Measurements from ENCODE around the gene RYR2. TPM values are rescaled to one million over a fixed set of nuclear protein-coding genes. Genes with fewer than 3 reads are reported as not detected.

RYR2 gene
- total and polyA plus RNA-seq, 7 experiments from 2014 or later, result 0.05 TPM; not detected in 6

DNA sequence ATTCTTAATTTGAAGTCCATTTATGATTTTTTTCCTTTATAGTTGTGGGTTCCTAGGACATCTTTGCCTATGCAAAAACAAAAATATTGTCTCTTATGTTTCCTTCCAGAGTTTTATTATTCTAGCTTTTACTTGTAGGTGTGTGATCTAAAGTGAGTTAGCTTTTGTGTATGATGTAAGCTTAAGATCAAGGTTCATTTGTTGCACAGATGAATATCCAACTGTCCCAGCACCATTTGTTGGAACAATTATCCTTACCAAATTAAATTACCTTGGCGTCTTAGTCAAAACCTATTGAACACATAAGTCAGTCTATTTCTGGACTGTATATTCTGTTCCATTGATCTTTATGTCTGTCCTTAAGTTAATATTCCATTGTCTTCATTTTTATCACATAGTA, 511.1 kb downstream of the RYR2 start:
- no peaks in the 10 kb centered on the region for H3K9me3 ChIP-seq (ENCODE audit: control insufficient read depth in 2 of 3, low read length in 3 of 3)
- Mint-ChIP-seq H3K27ac (no peak overlapping the region), H3K27me3 (peaks cover 0 to 11% (median 4%) of the 10 kb centered on the region in 5 donors), H3K4me3 (no peak overlapping the region), H3K4me1 (no peaks in the 10 kb centered on the region), H3K9me3 (peaks cover 0 to 4% (median 0%) of the 10 kb centered on the region in 11 donors), H3K36me3 (no peaks in the 10 kb centered on the region)
- ChIA-PET POLR2A (no interaction called here), CTCF (interaction anchor here (0.6 kb wide), 1 partner anchor 17 kb away, joined by 4 read pairs; no protein-coding TSS in a partner anchor)
- intact Hi-C loops (cut with micrococcal nuclease), result no loop called here
- no peaks in the 10 kb centered on the region for H3K27me3 ChIP-seq (ENCODE audit: control insufficient read depth in 2 of 2, insufficient read depth in 2 of 2, low read length in 2 of 2)
- H3K27ac ChIP-seq (ENCODE audit: low read depth, low read length), result no peak overlapping the region
- no peaks in the 10 kb centered on the region for H3K36me3 ChIP-seq (ENCODE audit: control insufficient read depth in 2 of 3, insufficient read depth in 3 of 3, low read length in 3 of 3)
- DNase-seq, result no peak
- ATAC-seq, result no peak
- H3K4me1 ChIP-seq (ENCODE audit: control insufficient read depth in 2 of 2, insufficient read depth in 2 of 2, low read length in 2 of 2), result no peaks in the 10 kb centered on the region
- H3K4me3 ChIP-seq (ENCODE audit: low read length), result no peak overlapping the region

- H3K9me3 ChIP-seq (ENCODE audit: control insufficient read depth in 2 of 3, low read length in 3 of 3), result no peaks in the 10 kb centered on the region
- CTCF ChIA-PET, result no interaction called here
- intact Hi-C loops (cut with micrococcal nuclease), result no loop called here
- H3K27ac Mint-ChIP-seq, result no peak overlapping the region
- no peaks in the 10 kb centered on the region for H3K4me1 ChIP-seq (ENCODE audit: control insufficient read depth in 2 of 2, insufficient read depth in 2 of 2, low read length in 2 of 2)
- no peaks in the 10 kb centered on the region for H3K4me1 Mint-ChIP-seq
- no peaks in the 10 kb centered on the region for H3K36me3 ChIP-seq (ENCODE audit: control insufficient read depth in 2 of 3, insufficient read depth in 3 of 3, low read length in 3 of 3)
- H3K4me3 Mint-ChIP-seq, result no peak overlapping the region
- no peaks in the 10 kb centered on the region for H3K36me3 Mint-ChIP-seq
- DNase-seq (no peak), ATAC-seq (no peak)
- H3K9me3 Mint-ChIP-seq, result peaks cover 0 to 4% (median 0%) of the 10 kb centered on the region in 11 donors
- no peak overlapping the region for H3K27ac ChIP-seq (ENCODE audit: low read depth, low read length)
- POLR2A ChIA-PET, result interaction anchor here (0.7 kb wide), 1 partner anchor 83 kb away, joined by 5 read pairs; no protein-coding TSS in a partner anchor
- H3K27me3 Mint-ChIP-seq, result peaks cover 3 to 19% (median 11%) of the 10 kb centered on the region in 5 donors
- no peak overlapping the region for H3K4me3 ChIP-seq (ENCODE audit: low read length)
- H3K27me3 ChIP-seq (ENCODE audit: control insufficient read depth in 2 of 2, insufficient read depth in 2 of 2, low read length in 2 of 2), result no peaks in the 10 kb centered on the region
These were observed 514.9 kb downstream of the RYR2 start for GRCh38 chr1:237556911-237557310.

- Histone ChIP-seq H3K4me3 (ENCODE audit: low read length) (no peak overlapping the region), H3K27me3 (ENCODE audit: control insufficient read depth in 2 of 2, insufficient read depth in 2 of 2, low read length in 2 of 2) (no peaks in the 10 kb centered on the region), H3K36me3 (ENCODE audit: control insufficient read depth in 2 of 3, insufficient read depth in 3 of 3, low read length in 3 of 3) (no peaks in the 10 kb centered on the region), H3K27ac (ENCODE audit: low read depth, low read length) (no peak overlapping the region), H3K4me1 (ENCODE audit: control insufficient read depth in 2 of 2, insufficient read depth in 2 of 2, low read length in 2 of 2) (no peaks in the 10 kb centered on the region), H3K9me3 (ENCODE audit: control insufficient read depth in 2 of 3, low read length in 3 of 3) (no peaks in the 10 kb centered on the region)
- Mint-ChIP-seq H3K27ac (no peak overlapping the region), H3K4me3 (no peak overlapping the region), H3K27me3 (peaks cover 3 to 19% (median 11%) of the 10 kb centered on the region in 5 donors), H3K9me3 (peaks cover 0 to 4% (median 0%) of the 10 kb centered on the region in 11 donors), H3K36me3 (no peaks in the 10 kb centered on the region), H3K4me1 (no peaks in the 10 kb centered on the region)
- ChIA-PET CTCF (interaction anchor here (1.0 to 1.6 kb wide), 3 partner anchors 16 to 1457 kb away, joined by 3 to 5 read pairs (median 5); no protein-coding TSS in a partner anchor), POLR2A (no interaction called here)
- ATAC-seq, result peak; percentile 40
- intact Hi-C loops (cut with micrococcal nuclease), result loop anchor here in 1 of 2 donors (5.0 kb wide), 1 partner anchor 955 kb away; no protein-coding TSS in a partner anchor
- peak in 6 of 9 donors; percentile 1 to 37 (median 29) for DNase-seq
These were observed 520.3 kb downstream of the RYR2 start for GRCh38 chr1:237562242-237562823.

DNA sequence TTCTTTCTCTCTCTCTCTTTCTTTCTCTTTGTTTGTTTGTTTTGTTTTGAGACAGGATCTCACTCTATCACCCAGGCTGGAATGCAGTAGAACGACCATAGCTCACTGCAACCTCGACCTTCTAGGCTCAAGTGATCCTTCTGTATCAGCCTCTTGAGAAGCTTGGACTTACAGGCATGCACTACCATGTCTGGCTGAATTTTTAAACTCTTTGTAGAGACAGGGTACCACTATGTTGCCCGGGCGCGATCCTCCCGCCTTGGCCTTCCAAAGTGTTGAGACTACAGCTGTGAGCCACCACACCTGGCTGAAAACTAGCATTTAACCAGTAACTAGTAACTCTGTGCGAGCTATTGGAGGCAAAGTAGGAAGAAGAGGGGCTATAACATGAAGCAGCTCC, 523.3 kb downstream of the RYR2 start:
- Mint-ChIP-seq H3K36me3 (no peaks in the 10 kb centered on the region), H3K27me3 (peaks cover 3 to 19% (median 11%) of the 10 kb centered on the region in 5 donors), H3K4me3 (no peak overlapping the region), H3K9me3 (no peaks in the 10 kb centered on the region), H3K27ac (no peak overlapping the region), H3K4me1 (no peaks in the 10 kb centered on the region)
- CTCF ChIA-PET, result no interaction called here
- H3K27ac ChIP-seq (ENCODE audit: low read depth, low read length), result no peak overlapping the region
- POLR2A ChIA-PET, result no interaction called here
- intact Hi-C loops (cut with micrococcal nuclease), result no loop called here
- DNase-seq (no peak), ATAC-seq (no peak)
- H3K9me3 ChIP-seq (ENCODE audit: control insufficient read depth in 2 of 3, low read length in 3 of 3), result no peaks in the 10 kb centered on the region
- H3K36me3 ChIP-seq (ENCODE audit: control insufficient read depth in 2 of 3, insufficient read depth in 3 of 3, low read length in 3 of 3), result no peaks in the 10 kb centered on the region
- H3K4me3 ChIP-seq (ENCODE audit: low read length), result no peak overlapping the region
- no peaks in the 10 kb centered on the region for H3K4me1 ChIP-seq (ENCODE audit: control insufficient read depth in 2 of 2, insufficient read depth in 2 of 2, low read length in 2 of 2)
- H3K27me3 ChIP-seq (ENCODE audit: control insufficient read depth in 2 of 2, insufficient read depth in 2 of 2, low read length in 2 of 2), result no peaks in the 10 kb centered on the region

DNA sequence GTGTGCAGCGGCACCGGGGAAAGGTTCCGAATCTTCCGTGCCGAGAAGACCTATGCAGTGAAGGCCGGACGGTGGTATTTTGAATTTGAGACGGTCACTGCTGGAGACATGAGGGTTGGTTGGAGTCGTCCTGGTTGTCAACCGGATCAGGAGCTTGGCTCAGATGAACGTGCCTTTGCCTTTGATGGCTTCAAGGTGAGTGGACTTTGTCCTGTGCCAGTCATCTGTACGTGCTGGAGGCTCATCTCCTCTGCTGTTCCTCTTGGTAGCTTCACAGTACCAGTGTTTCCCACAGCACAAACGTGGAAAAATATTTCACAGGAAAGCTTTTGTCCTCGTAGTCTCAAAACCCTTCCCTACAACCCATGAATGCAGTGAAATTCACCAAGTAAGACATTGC, 524.6 kb downstream of the RYR2 start:
- ATAC-seq (no peak), DNase-seq (no peak)
- Histone ChIP-seq H3K27ac (ENCODE audit: low read depth, low read length) (no peak overlapping the region), H3K27me3 (ENCODE audit: control insufficient read depth in 2 of 2, insufficient read depth in 2 of 2, low read length in 2 of 2) (no peaks in the 10 kb centered on the region), H3K36me3 (ENCODE audit: control insufficient read depth in 2 of 3, insufficient read depth in 3 of 3, low read length in 3 of 3) (no peaks in the 10 kb centered on the region), H3K4me1 (ENCODE audit: control insufficient read depth in 2 of 2, insufficient read depth in 2 of 2, low read length in 2 of 2) (no peaks in the 10 kb centered on the region), H3K4me3 (ENCODE audit: low read length) (no peak overlapping the region), H3K9me3 (ENCODE audit: control insufficient read depth in 2 of 3, low read length in 3 of 3) (no peaks in the 10 kb centered on the region)
- CTCF ChIA-PET, result no interaction called here
- H3K4me3 Mint-ChIP-seq, result no peak overlapping the region
- H3K36me3 Mint-ChIP-seq, result no peaks in the 10 kb centered on the region
- intact Hi-C loops (cut with micrococcal nuclease), result no loop called here
- H3K27ac Mint-ChIP-seq, result no peak overlapping the region
- H3K4me1 Mint-ChIP-seq, result no peaks in the 10 kb centered on the region
- POLR2A ChIA-PET, result no interaction called here
- H3K27me3 Mint-ChIP-seq, result peaks cover 0 to 7% (median under 1%) of the 10 kb centered on the region in 5 donors
- H3K9me3 Mint-ChIP-seq, result no peaks in the 10 kb centered on the region

DNA sequence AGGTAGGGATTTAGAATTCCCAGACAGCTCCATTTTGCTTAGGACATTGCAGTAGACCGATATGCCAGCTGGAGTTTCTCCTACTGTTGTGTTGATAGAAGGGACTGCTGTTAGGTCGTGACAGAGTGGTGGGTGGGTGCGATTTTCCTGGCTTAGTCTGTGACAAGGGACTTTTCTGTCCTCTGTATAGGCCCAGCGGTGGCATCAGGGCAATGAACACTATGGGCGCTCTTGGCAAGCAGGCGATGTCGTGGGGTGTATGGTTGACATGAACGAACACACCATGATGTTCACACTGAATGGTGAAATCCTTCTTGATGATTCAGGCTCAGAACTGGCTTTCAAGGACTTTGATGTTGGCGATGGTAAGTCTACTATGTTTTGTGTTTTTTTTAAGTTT, 527.0 kb downstream of the RYR2 start:
- Histone ChIP-seq H3K36me3 (ENCODE audit: control insufficient read depth in 2 of 3, insufficient read depth in 3 of 3, low read length in 3 of 3) (no peaks in the 10 kb centered on the region), H3K4me3 (ENCODE audit: low read length) (no peak overlapping the region), H3K27ac (ENCODE audit: low read depth, low read length) (no peak overlapping the region), H3K4me1 (ENCODE audit: control insufficient read depth in 2 of 2, insufficient read depth in 2 of 2, low read length in 2 of 2) (no peaks in the 10 kb centered on the region), H3K27me3 (ENCODE audit: control insufficient read depth in 2 of 2, insufficient read depth in 2 of 2, low read length in 2 of 2) (no peaks in the 10 kb centered on the region), H3K9me3 (ENCODE audit: control insufficient read depth in 2 of 3, low read length in 3 of 3) (no peaks in the 10 kb centered on the region)
- Mint-ChIP-seq H3K4me3 (no peak overlapping the region), H3K27me3 (peaks cover 0 to 12% (median 0%) of the 10 kb centered on the region in 5 donors), H3K36me3 (no peaks in the 10 kb centered on the region), H3K4me1 (no peaks in the 10 kb centered on the region), H3K9me3 (peaks cover 0 to 2% (median 0%) of the 10 kb centered on the region in 11 donors), H3K27ac (no peak overlapping the region)
- DNase-seq, result no peak
- intact Hi-C loops (cut with micrococcal nuclease), result no loop called here
- POLR2A ChIA-PET, result no interaction called here
- ATAC-seq, result no peak
- CTCF ChIA-PET, result interaction anchor here (2.0 kb wide), 1 partner anchor 9 kb away, joined by 5 read pairs; no protein-coding TSS in a partner anchor

GRCh38 chr1:237570530-237570929, 528.5 kb downstream of the RYR2 start:
- intact Hi-C loops (cut with micrococcal nuclease), result no loop called here
- DNase-seq, result no peak
- ChIA-PET CTCF (interaction anchor here (0.6 to 0.7 kb wide), 2 partner anchors 18 to 73 kb away, joined by 3 to 4 read pairs; no protein-coding TSS in a partner anchor), POLR2A (no interaction called here)
- no peak overlapping the region for H3K27ac ChIP-seq (ENCODE audit: low read depth, low read length)
- H3K9me3 Mint-ChIP-seq, result peaks cover 0 to 10% (median 4%) of the 10 kb centered on the region in 11 donors
- no peaks in the 10 kb centered on the region for H3K4me1 Mint-ChIP-seq
- H3K4me1 ChIP-seq (ENCODE audit: control insufficient read depth in 2 of 2, insufficient read depth in 2 of 2, low read length in 2 of 2), result no peaks in the 10 kb centered on the region
- H3K27ac Mint-ChIP-seq, result no peak overlapping the region
- no peaks in the 10 kb centered on the region for H3K27me3 ChIP-seq (ENCODE audit: control insufficient read depth in 2 of 2, insufficient read depth in 2 of 2, low read length in 2 of 2)
- no peak overlapping the region for H3K4me3 ChIP-seq (ENCODE audit: low read length)
- ATAC-seq, result no peak
- no peak overlapping the region for H3K4me3 Mint-ChIP-seq
- H3K9me3 ChIP-seq (ENCODE audit: control insufficient read depth in 2 of 3, low read length in 3 of 3), result no peaks in the 10 kb centered on the region
- peaks cover 0 to 12% (median 0%) of the 10 kb centered on the region in 5 donors for H3K27me3 Mint-ChIP-seq
- H3K36me3 ChIP-seq (ENCODE audit: control insufficient read depth in 2 of 3, insufficient read depth in 3 of 3, low read length in 3 of 3), result no peaks in the 10 kb centered on the region
- H3K36me3 Mint-ChIP-seq, result no peaks in the 10 kb centered on the region
